ACC112 (cell line): ENCODE results near the gene SS18L1.
"Not testable (repeated sequence)": the region's sequence is repeated elsewhere in the genome, so short reads cannot be mapped to it uniquely, and the experiment has no call there.

Experiments
- H2AFZ ChIP-seq: fragments of 200-600 bp; sonication (generic); one replicate; pipeline ENCODE4 v1.6.0; 2017; ENCODE audit warnings: antibody characterized with exemption, low read length; ENCODE audit not compliant: unreplicated experiment
- H3K27ac ChIP-seq: fragments of 200-600 bp; sonication (generic); 2 replicates; pipeline ENCODE4 v1.5.1; 2014; ENCODE audit warnings: low read depth, mild to moderate bottlenecking, antibody characterized with exemption, low read length, moderate library complexity
- H3K27me3 ChIP-seq: fragments of 200-600 bp; sonication (generic); 2 replicates; pipeline ENCODE4 v1.6.1; 2014; ENCODE audit warnings: mild to moderate bottlenecking, antibody characterized with exemption, low read length, moderate library complexity, mixed read lengths; ENCODE audit not compliant: insufficient read depth
- H3K36me3 ChIP-seq: fragments of 200-600 bp; sonication (generic); 2 replicates; pipeline ENCODE4 v1.6.1; 2016; ENCODE audit warnings: mild to moderate bottlenecking, antibody characterized with exemption, low read length, moderate library complexity, mixed read lengths; ENCODE audit not compliant: insufficient read depth
- H3K4me1 ChIP-seq: fragments of 200-600 bp; sonication (generic); one replicate; pipeline ENCODE4 v1.6.1; 2016; ENCODE audit warnings: low read length, mixed read lengths; ENCODE audit not compliant: insufficient read depth, unreplicated experiment, control insufficient read depth
- H3K4me3 ChIP-seq: fragments of 200-600 bp; sonication (generic); 2 replicates; pipeline ENCODE4 v1.5.1; 2014; ENCODE audit warnings: mild to moderate bottlenecking, low read depth, low read length
- H3K79me2 ChIP-seq: fragments of 200-600 bp; sonication (generic); one replicate; pipeline ENCODE4 v1.6.0; 2016; ENCODE audit warnings: low read length; ENCODE audit not compliant: control insufficient read depth, unreplicated experiment, insufficient read depth

Gene SS18L1

GRCh38 chr20:62147528-62147927 is 4.0 kb downstream of the SS18L1 start:
- H3K4me1 ChIP-seq, result peaks cover 9% of the 10 kb centered on the region

DNA sequence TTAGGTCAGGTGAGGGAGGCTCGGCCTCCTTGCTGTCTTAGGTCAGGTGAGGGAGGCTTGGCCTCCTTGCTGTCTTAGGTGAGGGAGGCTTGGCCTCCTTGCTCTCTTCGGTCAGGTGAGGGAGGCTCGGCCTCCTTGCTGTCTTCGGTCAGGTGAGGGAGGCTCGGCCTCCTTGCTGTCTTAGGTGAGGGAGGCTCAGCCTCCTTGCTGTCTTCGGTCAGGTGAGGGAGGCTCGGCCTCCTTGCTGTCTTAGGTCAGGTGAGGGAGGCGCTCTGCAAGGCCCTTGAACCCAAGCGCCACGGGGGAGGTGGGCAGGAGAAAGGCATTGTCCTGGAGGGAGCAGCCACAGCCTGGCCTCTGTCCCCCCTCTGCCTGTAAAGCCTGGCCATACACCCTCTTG is 4.8 kb downstream of the SS18L1 start:
- Histone ChIP-seq H3K79me2 (peaks cover 85% of the 10 kb centered on the region), H3K36me3 (peaks cover 13% of the 10 kb centered on the region; the same call in 1 of the 2 replicates)
- not testable (repeated sequence) for H3K4me1 ChIP-seq, H3K4me3 ChIP-seq, H3K27me3 ChIP-seq, H3K27ac ChIP-seq, H2AFZ ChIP-seq

More at GRCh38 chr20:62147528-62147927, 4.0 kb downstream of the SS18L1 start:
- H3K4me3 ChIP-seq, result no peak overlapping the region
- H3K27ac ChIP-seq, result no peak overlapping the region
- H3K36me3 ChIP-seq, result peaks cover 5% of the 10 kb centered on the region; the same call in 1 of the 2 replicates
- H3K27me3 ChIP-seq, result no peaks in the 10 kb centered on the region
- no peak overlapping the region for H2AFZ ChIP-seq
- H3K79me2 ChIP-seq, result peaks cover 85% of the 10 kb centered on the region

GRCh38 chr20:62148908-62149314 is 5.3 kb downstream of the SS18L1 start:
- no peak overlapping the region for H3K4me3 ChIP-seq
- H3K4me1 ChIP-seq, result peaks cover 9% of the 10 kb centered on the region
- H3K27ac ChIP-seq, result no peak overlapping the region
- H3K79me2 ChIP-seq, result peaks cover 88% of the 10 kb centered on the region
- no peaks in the 10 kb centered on the region for H3K27me3 ChIP-seq
- H3K36me3 ChIP-seq, result peaks cover 18% of the 10 kb centered on the region; the same call in 1 of the 2 replicates
- H2AFZ ChIP-seq, result no peak overlapping the region

DNA sequence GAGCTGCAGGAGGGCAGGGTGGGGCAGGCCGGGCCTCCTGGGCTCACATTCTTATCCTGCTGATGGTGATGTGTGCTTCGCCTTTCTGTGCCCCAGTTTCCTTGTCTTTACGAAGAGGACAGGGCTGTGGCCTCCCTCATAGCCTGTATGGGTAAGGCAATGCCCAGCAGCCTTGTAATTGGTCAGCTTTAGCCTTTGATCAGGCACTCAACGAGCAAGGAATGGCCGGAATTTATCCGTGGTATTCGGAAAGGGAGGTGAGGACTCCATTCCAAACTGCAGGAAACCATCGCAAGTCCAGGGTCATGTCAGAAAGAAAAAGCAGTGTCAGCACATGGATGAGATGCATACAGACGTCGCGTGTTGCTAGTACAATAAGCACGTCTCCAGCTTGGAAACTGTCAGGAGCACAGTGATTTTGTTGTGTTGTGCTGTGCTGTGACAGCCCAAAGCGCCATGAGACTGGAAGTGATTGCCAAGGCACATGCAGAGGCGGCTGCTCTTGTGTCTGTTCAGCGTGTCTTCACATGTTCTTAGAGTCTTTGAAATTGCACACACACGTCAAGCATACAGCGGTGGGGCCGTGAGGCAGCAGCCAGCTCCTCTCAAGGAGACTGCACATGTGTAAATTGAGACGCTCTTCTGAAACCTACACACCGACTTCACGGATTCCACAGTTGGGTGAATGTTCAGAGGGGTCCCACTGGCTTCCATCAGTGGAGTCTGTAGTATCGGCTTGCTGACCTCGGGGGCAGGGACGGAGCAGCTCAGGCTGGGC is 6.2 kb downstream of the SS18L1 start:
- H3K4me3 ChIP-seq, result no peak overlapping the region
- peaks cover 7% of the 10 kb centered on the region for H3K4me1 ChIP-seq
- no peak overlapping the region for H2AFZ ChIP-seq
- H3K36me3 ChIP-seq, result peaks cover 19% of the 10 kb centered on the region; the same call in 1 of the 2 replicates
- no peaks in the 10 kb centered on the region for H3K27me3 ChIP-seq
- peaks cover 86% of the 10 kb centered on the region for H3K79me2 ChIP-seq
- H3K27ac ChIP-seq, result no peak overlapping the region

DNA sequence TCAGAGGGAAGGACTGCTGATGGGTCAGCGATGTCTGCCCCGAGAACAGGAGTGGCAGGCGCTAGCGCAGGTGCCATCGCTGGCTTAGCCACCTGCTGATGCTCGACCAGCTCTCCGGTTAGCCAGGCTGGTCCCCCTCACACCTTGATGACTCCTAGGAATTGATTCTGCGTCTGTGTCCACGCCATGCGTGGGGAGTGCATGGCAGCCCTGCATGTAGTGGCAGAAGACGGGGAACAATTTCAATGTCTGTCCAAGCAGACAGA is 6.7 kb downstream of the SS18L1 start:
- H3K4me3 ChIP-seq, result no peak overlapping the region
- no peak overlapping the region for H2AFZ ChIP-seq
- peaks cover 19% of the 10 kb centered on the region; the same call in 1 of the 2 replicates for H3K36me3 ChIP-seq
- H3K4me1 ChIP-seq, result peaks cover 3% of the 10 kb centered on the region
- H3K27ac ChIP-seq, result no peak overlapping the region
- H3K27me3 ChIP-seq, result no peaks in the 10 kb centered on the region
- H3K79me2 ChIP-seq, result peaks cover 81% of the 10 kb centered on the region

DNA sequence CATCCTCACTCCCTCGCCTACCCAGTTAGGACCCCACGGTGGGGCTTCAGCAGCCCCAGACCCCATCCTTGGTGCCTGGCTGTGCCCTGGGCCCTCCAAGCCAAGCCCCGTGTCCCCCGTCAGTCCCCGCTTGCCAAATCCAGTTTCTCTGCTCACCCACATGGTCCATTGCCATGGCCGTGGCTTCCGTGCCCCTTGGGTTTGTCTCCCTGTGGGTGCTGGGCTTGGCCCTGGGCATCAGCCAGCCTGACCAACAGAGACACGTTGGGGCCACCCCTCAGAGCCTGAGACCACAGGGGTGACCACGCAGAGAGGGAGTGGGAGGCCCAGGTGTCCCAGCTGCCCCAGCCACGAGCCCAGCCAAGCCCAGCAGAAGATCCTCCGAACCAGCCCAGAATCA is 7.7 kb downstream of the SS18L1 start:
- H3K4me3 ChIP-seq, result no peak overlapping the region
- H3K36me3 ChIP-seq, result peaks cover 19% of the 10 kb centered on the region; the same call in 1 of the 2 replicates
- H3K27ac ChIP-seq, result no peak overlapping the region
- peaks cover 8% of the 10 kb centered on the region for H3K4me1 ChIP-seq
- H2AFZ ChIP-seq, result no peak overlapping the region
- no peaks in the 10 kb centered on the region for H3K27me3 ChIP-seq
- peaks cover 75% of the 10 kb centered on the region for H3K79me2 ChIP-seq

- Histone ChIP-seq H3K27ac (no peak overlapping the region), H3K79me2 (peaks cover 75% of the 10 kb centered on the region), H2AFZ (no peak overlapping the region), H3K4me3 (no peak overlapping the region), H3K36me3 (peaks cover 19% of the 10 kb centered on the region; the same call in 1 of the 2 replicates), H3K4me1 (peaks cover 8% of the 10 kb centered on the region), H3K27me3 (no peaks in the 10 kb centered on the region)
Measured at GRCh38 chr20:62151835-62152364, 8.3 kb downstream of the SS18L1 start.

GRCh38 chr20:62155428-62156253 is 12.1 kb downstream of the SS18L1 start:
- Histone ChIP-seq H2AFZ (no peak overlapping the region), H3K27me3 (no peaks in the 10 kb centered on the region), H3K36me3 (peaks cover 19% of the 10 kb centered on the region; the same call in 1 of the 2 replicates), H3K4me3 (no peak overlapping the region), H3K4me1 (peaks cover 18% of the 10 kb centered on the region), H3K79me2 (peaks cover 66% of the 10 kb centered on the region), H3K27ac (no peak overlapping the region)

GRCh38 chr20:62156254-62156556 is 12.6 kb downstream of the SS18L1 start:
- H3K4me3 ChIP-seq, result no peak overlapping the region
- no peak overlapping the region for H3K27ac ChIP-seq
- peaks cover 65% of the 10 kb centered on the region for H3K79me2 ChIP-seq
- peaks cover 23% of the 10 kb centered on the region for H3K4me1 ChIP-seq
- no peak overlapping the region for H2AFZ ChIP-seq
- H3K36me3 ChIP-seq, result peaks cover 19% of the 10 kb centered on the region; the same call in 1 of the 2 replicates
- H3K27me3 ChIP-seq, result no peaks in the 10 kb centered on the region

DNA sequence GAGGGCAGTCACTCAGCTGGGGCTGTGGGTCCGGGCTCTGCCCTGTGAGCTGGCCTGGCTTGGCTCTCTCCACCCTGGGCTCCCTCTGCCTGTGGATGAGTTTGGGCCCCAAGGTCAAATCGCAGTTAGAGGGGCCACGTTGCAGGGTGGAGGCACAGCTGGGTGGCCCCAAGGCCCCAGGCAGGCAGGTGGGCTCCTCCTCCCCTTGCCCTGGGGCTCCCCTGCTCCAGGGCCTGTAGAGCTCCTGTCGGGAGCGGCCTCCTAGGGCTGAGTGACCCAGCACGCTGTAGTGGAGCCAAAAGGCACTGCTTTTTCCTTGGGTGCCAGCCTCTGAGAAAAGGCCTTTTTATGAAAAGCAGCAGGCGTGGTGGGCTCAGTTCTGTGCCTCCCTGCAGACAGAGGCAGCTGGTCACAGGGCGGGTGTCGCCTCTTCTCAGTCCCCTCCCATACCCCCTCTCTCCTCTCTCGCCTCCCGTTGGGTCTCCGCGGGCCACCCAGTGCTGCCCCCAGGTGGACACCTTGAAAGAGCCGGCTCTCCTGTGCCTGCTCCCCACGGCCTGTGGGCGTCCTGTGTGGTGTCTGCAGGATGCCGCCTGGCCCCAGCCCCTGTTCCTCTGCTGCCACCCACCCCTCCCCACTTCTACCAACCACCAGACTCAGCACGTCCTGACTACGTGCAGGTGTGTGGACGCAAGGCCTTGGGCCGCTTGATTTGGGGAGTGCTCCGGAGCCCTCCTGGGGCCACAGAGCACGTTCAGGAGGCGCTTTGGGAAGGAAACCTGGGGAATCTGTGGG is 13.2 kb downstream of the SS18L1 start:
- Histone ChIP-seq H3K27ac (no peak overlapping the region), H3K27me3 (no peaks in the 10 kb centered on the region), H3K79me2 (peaks cover 66% of the 10 kb centered on the region), H3K4me3 (no peak overlapping the region), H2AFZ (no peak overlapping the region), H3K36me3 (peaks cover 19% of the 10 kb centered on the region; the same call in 1 of the 2 replicates), H3K4me1 (peaks cover 28% of the 10 kb centered on the region)
